Colonic mucosa (tissue), 4 donors: Measurements from ENCODE around the gene EIF2D. TPM values are rescaled to one million over a fixed set of nuclear protein-coding genes. Genes with fewer than 3 reads are reported as not detected.

Experiments
- DNase-seq: peaks from one replicate; pipeline ENCODE4 v3.0.0-alpha.2; 2020
- H3K27ac ChIP-seq: fragments of 200-600 bp; one replicate; pipeline ENCODE4 v1.8.0; 2021
- H3K27me3 ChIP-seq: fragments of 200-600 bp; one replicate; pipeline ENCODE4 v1.8.0; 2021
- H3K36me3 ChIP-seq: fragments of 200-600 bp; one replicate; pipeline ENCODE4 v1.8.0; 2021
- H3K4me1 ChIP-seq: fragments of 200-600 bp; one replicate; pipeline ENCODE4 v1.8.0; 2021; ENCODE audit warnings: mild to moderate bottlenecking
- H3K4me3 ChIP-seq: fragments of 200-600 bp; one replicate; pipeline ENCODE4 v1.8.0; 2021
- H3K9ac ChIP-seq, 2 donors: one replicate each; pipeline ENCODE4 v1.7.0; 2013; ENCODE audit warnings: control low read depth in 2 of 2, low read depth in 2 of 2, low read length in 2 of 2
- H3K9me3 ChIP-seq: fragments of 200-600 bp; one replicate; pipeline ENCODE4 v1.8.0; 2021
- intact Hi-C: fragments of 100-400 bp; cut with DNase I; formaldehyde crosslinking; loops from one replicate; pipeline ENCODE4 v1.14.1; 2022
- total RNA-seq, 2 donors: library from RNA; stranded (reverse); fragmentation: NEBNext Ultra II Directional in 1 of 2; extraction: Animal tissue kit (Norgen Biotek cat#: 25700) in 1 of 2; gene quantifications; one replicate each; pipeline ENCODE4 v1.2.1, GENCODE V29; 2021
- TF ChIP-seq, protein P1 (sequence below): fragments of 200-600 bp; IDR thresholded peaks from one replicate; pipeline ENCODE4 v1.8.0; 2022; ENCODE audit warnings: antibody characterized with exemption, mild to moderate bottlenecking
- donor health status: healthy.
- donor health status: DM: no; HTN: no; CAD: no.
- donor health status: DM: no; HTN: no; CAD: no.

The EIF2D gene
- total RNA-seq, 2 donors from 2014 or later, result 39.2 to 45.0 TPM

DNA sequence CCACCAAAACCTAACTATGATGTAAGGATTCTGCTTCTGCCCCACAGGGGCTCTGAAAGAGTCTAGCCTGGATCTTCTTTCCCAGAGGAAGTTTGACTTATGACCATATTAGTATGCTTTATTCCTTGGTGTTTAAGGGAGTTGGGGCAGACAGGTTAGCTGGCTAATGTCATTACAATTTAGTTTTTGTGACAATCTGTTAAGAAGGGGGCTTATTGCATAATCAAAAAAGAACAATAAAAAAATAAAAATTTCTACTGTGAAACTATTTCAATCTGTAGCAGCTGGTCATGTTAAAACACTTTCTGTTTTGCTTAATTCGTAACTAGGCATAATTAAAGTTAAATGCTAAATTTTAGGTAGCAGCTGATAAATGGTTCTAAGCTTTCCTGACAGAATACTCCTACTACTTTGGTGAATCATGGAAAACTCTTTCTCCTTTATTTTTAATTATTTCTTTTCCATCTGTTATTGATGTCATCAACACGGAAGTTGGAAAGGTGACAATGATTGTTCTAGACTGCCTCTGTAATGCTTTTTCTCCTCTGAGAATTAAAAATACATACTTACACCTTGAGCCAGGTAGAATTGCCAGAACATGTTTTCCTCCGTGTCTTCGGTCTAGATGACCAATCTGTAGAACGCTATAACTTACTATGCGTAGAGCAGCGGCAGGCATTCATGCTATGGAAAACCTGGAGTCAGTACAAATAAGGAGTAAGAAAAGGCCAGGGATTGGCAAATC is 41.6 kb upstream of the EIF2D start:
- Histone ChIP-seq H3K9me3 (no peaks in the 10 kb centered on the region), H3K4me1 (no peaks in the 10 kb centered on the region), H3K27ac (no peak overlapping the region), H3K4me3 (no peak overlapping the region), H3K27me3 (no peaks in the 10 kb centered on the region), H3K36me3 (no peaks in the 10 kb centered on the region), H3K9ac (no peak overlapping the region)
- intact Hi-C loops, result no loop called here
- TF ChIP-seq, protein P1, sequence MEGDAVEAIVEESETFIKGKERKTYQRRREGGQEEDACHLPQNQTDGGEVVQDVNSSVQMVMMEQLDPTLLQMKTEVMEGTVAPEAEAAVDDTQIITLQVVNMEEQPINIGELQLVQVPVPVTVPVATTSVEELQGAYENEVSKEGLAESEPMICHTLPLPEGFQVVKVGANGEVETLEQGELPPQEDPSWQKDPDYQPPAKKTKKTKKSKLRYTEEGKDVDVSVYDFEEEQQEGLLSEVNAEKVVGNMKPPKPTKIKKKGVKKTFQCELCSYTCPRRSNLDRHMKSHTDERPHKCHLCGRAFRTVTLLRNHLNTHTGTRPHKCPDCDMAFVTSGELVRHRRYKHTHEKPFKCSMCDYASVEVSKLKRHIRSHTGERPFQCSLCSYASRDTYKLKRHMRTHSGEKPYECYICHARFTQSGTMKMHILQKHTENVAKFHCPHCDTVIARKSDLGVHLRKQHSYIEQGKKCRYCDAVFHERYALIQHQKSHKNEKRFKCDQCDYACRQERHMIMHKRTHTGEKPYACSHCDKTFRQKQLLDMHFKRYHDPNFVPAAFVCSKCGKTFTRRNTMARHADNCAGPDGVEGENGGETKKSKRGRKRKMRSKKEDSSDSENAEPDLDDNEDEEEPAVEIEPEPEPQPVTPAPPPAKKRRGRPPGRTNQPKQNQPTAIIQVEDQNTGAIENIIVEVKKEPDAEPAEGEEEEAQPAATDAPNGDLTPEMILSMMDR, result no peak
- DNase-seq, result no peak

- TF ChIP-seq, protein P1, result no peak
- H3K36me3 ChIP-seq, result no peaks in the 10 kb centered on the region
- no peak overlapping the region for H3K27ac ChIP-seq
- H3K27me3 ChIP-seq, result no peaks in the 10 kb centered on the region
- no peak for DNase-seq
- no peak overlapping the region for H3K4me3 ChIP-seq
- no peaks in the 10 kb centered on the region for H3K9me3 ChIP-seq
- intact Hi-C loops, result no loop called here
- no peak overlapping the region for H3K9ac ChIP-seq
- H3K4me1 ChIP-seq, result no peaks in the 10 kb centered on the region
These were observed 40.0 kb upstream of the EIF2D start for GRCh38 chr1:206651958-206652890.

- Histone ChIP-seq H3K9me3 (no peaks in the 10 kb centered on the region), H3K9ac (no peak overlapping the region), H3K27me3 (no peaks in the 10 kb centered on the region), H3K27ac (no peak overlapping the region), H3K4me3 (no peak overlapping the region), H3K4me1 (no peaks in the 10 kb centered on the region), H3K36me3 (no peaks in the 10 kb centered on the region)
- DNase-seq, result no peak
- TF ChIP-seq, protein P1, result no peak
- intact Hi-C loops, result no loop called here
These were observed 38.7 kb upstream of the EIF2D start for GRCh38 chr1:206651014-206651413.

GRCh38 chr1:206649261-206649921 is 37.1 kb upstream of the EIF2D start:
- Histone ChIP-seq H3K27ac (no peak overlapping the region), H3K9me3 (no peaks in the 10 kb centered on the region), H3K27me3 (no peaks in the 10 kb centered on the region), H3K36me3 (no peaks in the 10 kb centered on the region), H3K4me1 (no peaks in the 10 kb centered on the region), H3K9ac (no peak overlapping the region), H3K4me3 (no peak overlapping the region)
- no peak for DNase-seq
- TF ChIP-seq, protein P1, result no peak
- intact Hi-C loops, result no loop called here

DNA sequence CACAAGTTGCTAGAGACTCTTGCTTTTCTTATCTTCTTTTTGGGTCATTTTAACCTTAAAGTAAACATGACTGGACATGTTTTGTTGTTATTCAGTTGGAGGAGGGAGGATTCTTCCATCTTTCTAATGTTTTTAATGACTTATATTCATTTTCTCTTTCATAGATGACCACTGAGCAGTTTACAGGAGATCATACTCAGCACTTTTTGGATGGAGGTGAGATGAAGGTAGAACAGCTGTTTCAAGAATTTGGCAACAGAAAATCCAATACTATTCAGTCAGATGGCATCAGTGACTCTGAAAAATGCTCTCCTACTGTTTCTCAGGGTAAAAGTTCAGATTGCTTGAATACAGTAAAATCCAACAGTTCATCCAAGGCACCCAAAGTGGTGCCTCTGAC is 35.0 kb upstream of the EIF2D start:
- H3K36me3 ChIP-seq, result no peaks in the 10 kb centered on the region
- H3K27ac ChIP-seq, result no peak overlapping the region
- no peaks in the 10 kb centered on the region for H3K4me1 ChIP-seq
- no peak overlapping the region for H3K4me3 ChIP-seq
- H3K9me3 ChIP-seq, result no peaks in the 10 kb centered on the region
- H3K27me3 ChIP-seq, result no peaks in the 10 kb centered on the region
- TF ChIP-seq, protein P1, result no peak
- intact Hi-C loops, result no loop called here
- H3K9ac ChIP-seq, result no peak overlapping the region
- DNase-seq, result no peak
